T-helper 2 cell treated with Interferon-gamma antibody and Interleukin-4, amounts not matched to agents 100 ng/mL and 5 ng/mL, for 36 hours (primary cell): Measurements from ENCODE around the gene ARF6. TPM values are rescaled to one million over a fixed set of nuclear protein-coding genes. Genes with fewer than 3 reads are reported as not detected.
"Not testable (repeated sequence)": the region's sequence is repeated elsewhere in the genome, so short reads cannot be mapped to it uniquely, and the experiment has no call there.

Experiments used
- intact Hi-C: fragments of 100-400 bp; cut with micrococcal nuclease; formaldehyde crosslinking; loops from one replicate; pipeline ENCODE4 v1.15.1; 2023
- total RNA-seq: library from RNA; stranded (reverse); gene quantifications from 2 replicates; pipeline ENCODE4 v1.2.3, GENCODE V29; 2022

The ARF6 gene
- total RNA-seq, 1 donor from 2014 or later, result 145 TPM

- intact Hi-C loops, result not testable (repeated sequence)
These were observed 44.0 kb downstream of the ARF6 start for GRCh38 chr14:49936882-49937281.

DNA sequence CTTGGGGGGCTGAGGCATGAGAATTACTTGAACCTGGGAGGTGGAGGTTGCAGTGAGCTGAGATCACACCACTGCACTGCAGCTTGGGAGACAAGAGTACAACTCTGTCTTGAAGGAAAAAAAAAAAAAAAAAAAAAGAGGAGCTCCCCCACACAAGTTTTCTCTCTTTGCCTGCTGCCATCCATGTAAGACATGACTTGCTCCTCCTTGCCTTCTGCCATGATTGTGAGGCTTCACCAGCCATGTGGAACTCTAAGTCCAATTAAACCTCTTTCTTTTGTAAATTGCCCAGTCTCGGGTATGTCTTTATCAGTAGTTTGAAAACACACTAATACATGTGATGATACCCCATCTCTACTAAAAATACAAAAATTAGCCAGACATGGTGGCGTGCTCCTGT, 46.3 kb downstream of the ARF6 start:
- intact Hi-C loops, result not testable (repeated sequence)

- intact Hi-C loops, result no loop called here
These were observed 47.1 kb downstream of the ARF6 start for GRCh38 chr14:49939884-49940510.

- intact Hi-C loops, result no loop called here
These were observed 48.0 kb downstream of the ARF6 start for GRCh38 chr14:49940808-49941421.

DNA sequence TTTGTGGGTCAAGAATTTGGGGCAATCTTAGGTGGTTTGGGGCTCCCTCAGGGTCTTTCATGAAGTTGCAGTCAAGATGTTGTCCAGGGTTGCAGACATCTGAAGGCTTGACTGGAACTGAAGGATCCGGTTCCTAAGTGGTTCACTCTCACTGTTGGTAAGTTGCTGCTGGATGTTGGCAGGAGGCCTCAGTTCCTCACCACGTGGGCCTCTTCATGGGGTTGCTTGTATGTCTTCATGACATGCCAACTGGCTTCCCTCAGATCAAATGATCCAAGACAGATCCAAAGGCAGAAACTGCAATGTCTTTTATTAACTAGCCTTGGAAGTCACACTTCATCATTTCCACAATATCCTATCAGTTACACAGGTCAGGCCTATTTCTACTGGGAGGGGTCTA, 49.2 kb downstream of the ARF6 start:
- intact Hi-C loops, result no loop called here

- intact Hi-C loops, result no loop called here
These were observed 51.6 kb downstream of the ARF6 start for GRCh38 chr14:49944501-49944900.

DNA sequence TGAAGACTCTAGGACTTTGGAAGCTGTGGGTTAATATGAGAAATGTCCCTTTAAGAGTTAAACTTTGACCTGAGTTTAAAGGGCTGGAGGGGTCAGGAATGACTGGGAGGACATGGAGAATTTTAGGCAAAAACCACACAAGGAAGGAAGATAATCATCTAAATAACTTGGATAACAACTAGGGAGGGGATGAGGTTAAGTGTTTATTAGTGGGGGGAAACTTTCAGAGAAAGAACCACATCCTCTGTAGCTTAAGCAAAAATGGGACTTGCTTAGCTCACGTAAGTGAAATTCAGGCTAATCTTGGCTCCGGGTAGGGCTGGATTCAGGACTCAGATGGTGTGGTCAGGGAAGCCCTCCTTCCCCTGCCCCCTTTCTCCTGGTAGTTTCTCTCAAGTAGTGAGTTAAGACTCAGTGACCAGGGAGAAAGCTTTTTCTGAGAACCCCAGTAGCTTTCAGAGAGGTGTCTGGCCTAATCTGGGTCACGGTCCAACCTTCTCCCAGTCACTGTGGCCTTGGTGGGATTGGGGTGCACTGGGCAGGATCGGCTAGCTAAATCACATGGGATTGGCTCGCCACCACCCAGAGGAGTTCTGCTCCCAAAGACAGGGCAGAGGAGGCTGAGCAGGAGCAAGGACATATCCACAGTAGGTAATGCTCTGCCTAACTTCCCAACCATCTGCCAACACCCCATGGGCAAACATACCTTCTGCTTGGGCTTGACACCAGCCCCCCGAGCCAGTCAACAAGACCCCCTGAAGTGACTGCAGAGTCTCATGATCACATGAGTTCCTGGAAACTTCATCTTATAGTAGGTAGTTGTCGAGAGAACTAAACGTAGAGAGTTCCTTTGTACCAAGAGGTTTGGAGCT, 52.8 kb downstream of the ARF6 start:
- intact Hi-C loops, result loop anchor here (1.0 to 5.0 kb wide), 2 partner anchors 26 to 38 kb away; no protein-coding TSS in a partner anchor

Other genes with a start within 250 kb of the ARF6 start
- 32.7 and 33.9 TPM in 2 replicates for gene POLE2, start 204.9 kb upstream of the ARF6 start, total RNA-seq
- 1.1 and 1.5 TPM in 2 replicates for gene KLHDC1, start 200.0 kb upstream of the ARF6 start, total RNA-seq
- gene KLHDC2, start 124.9 kb upstream of the ARF6 start, total RNA-seq, result 29.6 and 30.6 TPM in 2 replicates
- 72.7 and 73.5 TPM in 2 replicates for gene NEMF, start 40.3 kb upstream of the ARF6 start, total RNA-seq
- gene VCPKMT, start 223.5 kb downstream of the ARF6 start, total RNA-seq, result 11.1 and 11.5 TPM in 2 replicates